GM18517 (cell line): ENCODE data around the gene NCS1.

Source experiments
- ATAC-seq: cut with Tn5 transposase; IDR thresholded peaks from one replicate; pipeline ENCODE4 v1.9.1; 2021; ENCODE audit warnings: mild to moderate bottlenecking, moderate library complexity; ENCODE audit not compliant: unreplicated experiment

NCS1 gene

GRCh38 chr9:130284690-130285089 is 112.5 kb downstream of the NCS1 start:
- no peak for ATAC-seq

GRCh38 chr9:130285271-130285670 is 113.1 kb downstream of the NCS1 start:
- ATAC-seq = no peak

GRCh38 chr9:130286072-130286770 is 114.0 kb downstream of the NCS1 start:
- ATAC-seq = no peak
